Hepatocyte (in vitro differentiated cells): Measurements from ENCODE around the gene TIGD7. TPM values are rescaled to one million over a fixed set of nuclear protein-coding genes. Genes with fewer than 3 reads are reported as not detected.

Experiments used
- DNase-seq: peaks from one replicate; pipeline ENCODE4 v3.0.0-alpha.2; 2016; ENCODE audit warnings: low spot score
- H2AFZ ChIP-seq: fragments of 200-600 bp; sonication (generic); 2 replicates; pipeline ENCODE4 v1.6.0; 2016; ENCODE audit warnings: antibody characterized with exemption, mild to moderate bottlenecking
- H3K27ac ChIP-seq: fragments of 200-600 bp; sonication (generic); 2 replicates; pipeline ENCODE4 v1.5.1; 2016; ENCODE audit warnings: mild to moderate bottlenecking
- H3K27me3 ChIP-seq: fragments of 200-600 bp; sonication (generic); 2 replicates; pipeline ENCODE4 v1.6.1; 2016
- H3K36me3 ChIP-seq: fragments of 200-600 bp; sonication (generic); replicated peaks from 2 replicates; pipeline ENCODE4 v1.5.1; 2016; ENCODE audit warnings: low read depth; ENCODE audit not compliant: insufficient read depth
- H3K4me1 ChIP-seq: fragments of 200-600 bp; sonication (generic); 2 replicates; pipeline ENCODE4 v1.5.1; 2016; ENCODE audit warnings: mild to moderate bottlenecking, moderate library complexity; ENCODE audit not compliant: insufficient read depth
- H3K4me2 ChIP-seq: fragments of 200-600 bp; sonication (generic); 2 replicates; pipeline ENCODE4 v1.6.0; 2016
- H3K4me3 ChIP-seq: fragments of 200-600 bp; sonication (generic); 2 replicates; pipeline ENCODE4 v1.5.1; 2016; ENCODE audit warnings: mild to moderate bottlenecking
- H3K79me2 ChIP-seq: fragments of 200-600 bp; sonication (generic); 2 replicates; pipeline ENCODE4 v1.6.0; 2017; ENCODE audit warnings: mild to moderate bottlenecking
- H3K9me2 ChIP-seq: fragments of 200-600 bp; sonication (generic); replicated peaks from 2 replicates; pipeline ENCODE4 v1.6.0; 2017; ENCODE audit warnings: mild to moderate bottlenecking; ENCODE audit not compliant: insufficient read depth
- H3K9me3 ChIP-seq: fragments of 200-600 bp; sonication (generic); 2 replicates; pipeline ENCODE4 v1.5.1; 2016; ENCODE audit warnings: low read depth, mild to moderate bottlenecking
- H4K20me1 ChIP-seq: fragments of 200-600 bp; sonication (generic); 2 replicates; pipeline ENCODE4 v1.6.0; 2016; ENCODE audit warnings: mild to moderate bottlenecking; ENCODE audit not compliant: insufficient read depth, poor library complexity, severe bottlenecking
- CTCF ChIP-seq: fragments of 200-600 bp; sonication (generic); IDR thresholded peaks from 2 replicates; pipeline ENCODE4 v1.5.1; 2016; ENCODE audit warnings: antibody characterized with exemption, mild to moderate bottlenecking; ENCODE audit not compliant: poor library complexity
- EZH2 ChIP-seq: fragments of 200-600 bp; sonication (generic); IDR thresholded peaks from 2 replicates; pipeline ENCODE4 v1.6.1; 2016; ENCODE audit warnings: antibody characterized with exemption, mild to moderate bottlenecking, borderline replicate concordance
- EZH2phosphoT487 ChIP-seq: fragments of 200-600 bp; sonication (generic); IDR thresholded peaks from one replicate; pipeline ENCODE4 v1.6.1; 2018; ENCODE audit warnings: antibody characterized with exemption, mild to moderate bottlenecking, low read depth, moderate library complexity; ENCODE audit not compliant: unreplicated experiment, severe bottlenecking
- WGBS: methylation state at CpG from one replicate; pipeline ENCODE4 v1.1.6; 2016; ENCODE audit warnings: low lambda C conversion rate; ENCODE audit errors: missing lambda C conversion rate; 5-methylcytosine and 5-hydroxymethylcytosine counted together
- polyA plus RNA-seq: library from polyadenylated mRNA; unstranded; fragments of >200 nt; fragmentation: Nextera tagmentation; extraction: Ambion mirVana; gene quantifications from 2 replicates; pipeline ENCODE4 v1.2.1, GENCODE V29; 2016
- total RNA-seq: library from RNA; depleted of rRNA; stranded (reverse); fragments of >200 nt; gene quantifications from 2 replicates; pipeline ENCODE4 v1.2.3, GENCODE V29; 2014

The TIGD7 gene
- total and polyA plus RNA-seq, 2 experiments from 2014 or later: 5.1 to 6.8 TPM

- peaks cover 36% of the 10 kb centered on the region for H3K36me3 ChIP-seq
- no peaks in the 10 kb centered on the region for H3K27me3 ChIP-seq
- no peaks in the 10 kb centered on the region for H4K20me1 ChIP-seq
- peaks cover 8% of the 10 kb centered on the region for H3K79me2 ChIP-seq
- no peak for DNase-seq
- TF ChIP-seq EZH2 (no peak), EZH2phosphoT487 (no peak), CTCF (no peak)
- no peak overlapping the region for H3K27ac ChIP-seq
- WGBS: over 99% methylated on average over 4 of the region's 4 CpGs
- H3K4me2 ChIP-seq: no peak overlapping the region
- H3K4me1 ChIP-seq: no peaks in the 10 kb centered on the region
- no peak overlapping the region for H3K4me3 ChIP-seq
- no peaks in the 10 kb centered on the region for H3K9me2 ChIP-seq
- H2AFZ ChIP-seq: no peak overlapping the region
- H3K9me3 ChIP-seq: peaks cover 84% of the 10 kb centered on the region
Observed at GRCh38 chr16:3311496-3311895, 6.3 kb upstream of the TIGD7 start.

- H3K36me3 ChIP-seq: peaks cover 29% of the 10 kb centered on the region
- peak overlapping the region; percentile 87 for H2AFZ ChIP-seq
- TF ChIP-seq CTCF (no peak), EZH2phosphoT487 (no peak), EZH2 (no peak)
- peak overlapping the region; percentile 60 for H3K4me3 ChIP-seq
- H3K4me1 ChIP-seq: peaks cover 6% of the 10 kb centered on the region
- H3K79me2 ChIP-seq: peaks cover 24% of the 10 kb centered on the region
- H3K27ac ChIP-seq: peak overlapping the region; percentile 99
- H3K27me3 ChIP-seq: no peaks in the 10 kb centered on the region
- WGBS: 84% methylated on average over 11 of the region's 11 CpGs
- DNase-seq: no peak
- peak overlapping the region; percentile 99 for H3K4me2 ChIP-seq
- peaks cover 62% of the 10 kb centered on the region for H3K9me3 ChIP-seq
- no peaks in the 10 kb centered on the region for H4K20me1 ChIP-seq
- H3K9me2 ChIP-seq: no peaks in the 10 kb centered on the region
Observed at GRCh38 chr16:3306078-3306477, 848 bp upstream of the TIGD7 start.

- H3K4me2 ChIP-seq: peak overlapping the region; percentile 99
- DNase-seq: no peak
- peaks cover 24% of the 10 kb centered on the region for H3K36me3 ChIP-seq
- peaks cover 24% of the 10 kb centered on the region for H3K79me2 ChIP-seq
- TF ChIP-seq CTCF: no peak
- no peak for TF ChIP-seq EZH2
- TF ChIP-seq EZH2phosphoT487: no peak
- H3K4me3 ChIP-seq: peak overlapping the region; percentile 60
- peak overlapping the region; percentile 99 for H3K27ac ChIP-seq
- H2AFZ ChIP-seq: peak overlapping the region; percentile 67
- H4K20me1 ChIP-seq: no peaks in the 10 kb centered on the region
- H3K9me3 ChIP-seq: peaks cover 65% of the 10 kb centered on the region
- WGBS: 83% methylated on average over 4 of the region's 4 CpGs
- peaks cover 6% of the 10 kb centered on the region for H3K4me1 ChIP-seq
- H3K27me3 ChIP-seq: no peaks in the 10 kb centered on the region
- H3K9me2 ChIP-seq: no peaks in the 10 kb centered on the region
Observed at GRCh38 chr16:3304370-3304769, 860 bp downstream of the TIGD7 start.

GRCh38 chr16:3295783-3296182 lies 9.4 kb downstream of the TIGD7 start:
- H2AFZ ChIP-seq: no peak overlapping the region
- H3K4me3 ChIP-seq: no peak overlapping the region
- no peaks in the 10 kb centered on the region for H3K27me3 ChIP-seq
- peaks cover 8% of the 10 kb centered on the region for H3K79me2 ChIP-seq
- no peaks in the 10 kb centered on the region for H3K4me1 ChIP-seq
- H3K36me3 ChIP-seq: peaks cover 5% of the 10 kb centered on the region
- H4K20me1 ChIP-seq: no peaks in the 10 kb centered on the region
- peaks cover 40% of the 10 kb centered on the region for H3K9me3 ChIP-seq
- 97% methylated on average over 13 of the region's 13 CpGs for WGBS
- TF ChIP-seq CTCF: no peak
- TF ChIP-seq EZH2phosphoT487: no peak
- no peak for TF ChIP-seq EZH2
- no peak for DNase-seq
- H3K4me2 ChIP-seq: no peak overlapping the region
- H3K9me2 ChIP-seq: no peaks in the 10 kb centered on the region
- H3K27ac ChIP-seq: no peak overlapping the region
